ENCODE data around the gene IL19.
A peak's percentile ranks its signal among the peaks of the same experiment; 100 is the strongest.

The IL19 gene

DNA sequence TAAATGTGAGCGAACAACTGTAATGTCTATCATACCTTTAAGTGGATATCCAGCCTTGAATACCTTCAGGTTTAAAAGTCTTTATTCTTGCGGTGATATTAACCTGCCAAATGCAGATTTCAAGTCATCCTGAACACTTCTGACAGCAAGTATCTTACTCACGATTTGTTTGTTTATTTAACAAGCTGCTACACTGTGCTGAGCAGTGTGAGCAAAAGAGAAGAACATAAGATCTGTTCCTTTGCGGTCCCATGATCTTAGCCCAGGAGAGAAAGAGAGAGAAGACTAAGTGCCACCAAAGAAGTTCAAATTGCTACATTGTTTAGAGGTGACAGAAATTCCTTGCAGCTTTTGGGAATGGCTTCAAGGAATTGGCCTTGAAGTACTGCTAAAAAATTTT lies 117.1 kb downstream of the IL19 start:
- Mint-ChIP-seq H3K27ac (no peak overlapping the region), H3K4me1 (peaks cover 34% of the 10 kb centered on the region), H3K4me3 (no peak overlapping the region), H3K36me3 (peaks cover 2% of the 10 kb centered on the region), H3K9me3 (no peaks in the 10 kb centered on the region), H3K27me3 (no peaks in the 10 kb centered on the region)

DNA sequence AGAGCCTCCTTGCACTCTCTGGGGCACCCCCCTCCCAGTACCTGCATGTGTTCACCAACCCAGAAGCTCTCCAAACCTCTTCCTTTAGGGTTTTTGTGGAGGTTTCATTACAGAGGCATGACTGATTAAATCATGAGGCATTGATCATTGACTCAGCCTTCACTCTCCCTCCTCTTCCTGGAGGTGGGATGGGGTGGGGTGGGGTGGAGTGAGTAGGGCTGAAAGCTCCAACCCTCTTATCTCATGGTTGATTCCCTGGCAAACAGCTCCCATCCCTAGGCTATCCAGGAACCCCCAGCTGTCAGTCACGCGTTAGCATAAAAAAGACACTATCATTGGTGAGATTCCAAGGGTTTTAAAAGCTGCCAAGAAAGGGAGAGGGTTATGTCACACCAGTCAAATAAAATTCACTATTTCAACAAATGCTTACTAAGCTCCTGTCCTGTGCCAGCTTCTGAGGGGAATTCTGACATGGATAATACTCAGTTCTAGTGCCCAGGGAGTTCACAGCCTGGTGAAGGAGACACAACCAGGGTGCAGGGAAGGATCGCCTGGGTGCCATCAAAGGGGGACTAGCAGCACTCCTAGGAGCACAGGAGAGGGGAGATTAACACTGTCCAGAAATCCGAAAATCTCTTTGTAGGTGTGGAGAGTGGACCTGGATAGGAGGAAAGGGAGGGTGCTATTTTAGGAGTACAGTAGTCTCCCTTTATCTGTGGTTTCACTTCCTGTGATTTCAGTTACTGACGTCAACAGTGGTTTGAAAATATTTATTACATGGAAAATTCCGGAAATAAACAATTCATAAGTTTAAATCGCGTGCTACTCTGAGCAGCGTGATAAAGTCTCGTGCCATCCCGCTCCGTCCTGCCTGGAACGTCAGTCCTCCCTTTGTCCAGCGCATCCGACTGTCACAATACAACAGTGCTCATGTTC lies 119.8 kb downstream of the IL19 start:
- Mint-ChIP-seq H3K9me3 (no peaks in the 10 kb centered on the region), H3K27ac (no peak overlapping the region), H3K4me1 (peaks cover 51% of the 10 kb centered on the region), H3K4me3 (peak overlapping the region; percentile 19), H3K36me3 (peaks cover 3% of the 10 kb centered on the region), H3K27me3 (no peaks in the 10 kb centered on the region)

DNA sequence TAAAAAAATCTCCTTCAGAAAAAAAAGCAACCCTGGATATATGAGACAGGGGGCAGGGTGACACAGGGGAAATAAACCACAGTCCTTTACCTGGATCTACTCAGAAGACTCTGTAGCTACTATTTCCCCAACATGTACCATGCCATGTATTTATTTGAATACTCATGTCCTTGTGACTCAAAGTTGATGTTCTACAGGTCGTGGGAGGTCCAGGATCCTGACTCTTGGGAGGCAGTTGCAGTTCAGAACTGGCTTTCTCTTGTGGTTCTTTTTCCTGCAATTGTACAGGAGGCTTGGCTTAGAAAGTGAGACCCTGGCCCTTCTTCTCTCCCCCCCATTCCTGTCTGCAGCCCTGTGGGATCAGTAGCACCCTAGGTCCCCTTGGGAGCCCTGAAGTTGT lies 120.8 kb downstream of the IL19 start:
- Mint-ChIP-seq H3K36me3 (peaks cover 3% of the 10 kb centered on the region), H3K9me3 (no peaks in the 10 kb centered on the region), H3K4me3 (peak overlapping the region; percentile 19), H3K4me1 (peaks cover 59% of the 10 kb centered on the region), H3K27me3 (no peaks in the 10 kb centered on the region), H3K27ac (peak overlapping the region; percentile 53)
